Measurements from ENCODE around the gene NEU3. TPM values are rescaled to one million over a fixed set of nuclear protein-coding genes. Genes with fewer than 3 reads are reported as not detected.

NEU3 gene
- total and polyA plus RNA-seq, 2 of the 13 experiments (the other 11 are each of a cell fraction or from before 2014, with no cell fraction given), result 6.3 to 15.3 TPM

DNA sequence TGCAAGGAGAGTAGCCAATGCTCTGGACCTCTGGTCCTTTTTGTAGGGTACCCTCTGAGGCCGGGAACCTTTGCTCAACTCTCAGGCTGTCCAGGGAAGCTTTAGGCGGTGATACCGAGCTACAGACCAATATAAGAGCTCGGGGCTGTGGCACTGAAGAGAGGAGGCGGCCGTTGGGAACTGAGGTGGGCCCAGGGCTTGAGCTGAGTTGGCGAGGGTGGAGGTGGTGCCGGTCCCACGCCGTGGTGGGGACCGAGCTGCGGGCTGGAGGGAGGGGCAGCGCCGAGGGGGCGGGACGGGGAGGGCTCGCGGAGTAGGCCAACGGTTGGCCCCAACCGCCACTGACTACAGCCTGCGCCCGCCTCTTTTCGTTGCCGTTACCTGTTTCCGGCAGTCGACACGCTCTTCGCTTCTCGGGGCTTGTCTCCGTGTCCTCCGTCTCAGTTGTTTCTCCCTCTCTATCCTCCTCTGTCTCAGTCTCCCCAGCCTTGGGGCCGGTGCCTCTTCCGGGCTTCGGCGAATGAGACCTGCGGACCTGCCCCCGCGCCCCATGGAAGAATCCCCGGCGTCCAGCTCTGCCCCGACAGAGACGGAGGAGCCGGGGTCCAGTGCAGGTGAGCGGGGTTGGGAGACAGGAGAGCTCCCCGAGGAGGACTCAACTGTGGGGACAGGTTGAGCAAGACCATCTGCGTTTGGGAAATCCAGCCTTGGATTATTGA, at the start of gene NEU3 (continued):
- TF ChIP-seq ZNF574 (CRISPR knock-in tag; IDR thresholded peaks at IDR 0.05) (peak; percentile 57; the same call in 1 of the 2 replicates), KDM5A (IDR thresholded peaks at IDR 0.05; ENCODE audit: borderline replicate concordance, low read length) (peak; percentile 48; the same call in 1 of the 2 replicates), ZNF816 (CRISPR knock-in tag; IDR thresholded peaks at IDR 0.05; ENCODE audit: borderline replicate concordance) (0 out of 2 replicates have a peak, but pooled peaks have one; percentile 49), HIVEP1 (CRISPR knock-in tag; IDR thresholded peaks at IDR 0.05) (0 out of 2 replicates have a peak, but pooled peaks have one; percentile 25), SMAD1 (CRISPR knock-in tag; IDR thresholded peaks at IDR 0.05; ENCODE audit: borderline replicate concordance, low read depth) (no peak; the same call in 1 of the 2 replicates), AHR (CRISPR knock-in tag; IDR thresholded peaks at IDR 0.05) (0 out of 2 replicates have a peak, but pooled peaks have one; percentile 5), ZNF672 (CRISPR knock-in tag; IDR thresholded peaks at IDR 0.05) (no peak), DZIP1 (CRISPR knock-in tag; IDR thresholded peaks at IDR 0.05) (no peak), ZFX (CRISPR knock-in tag; IDR thresholded peaks at IDR 0.05; ENCODE audit: low read depth) (peak; percentile 74), ZNF891 (CRISPR knock-in tag; IDR thresholded peaks at IDR 0.05) (0 out of 2 replicates have a peak, but pooled peaks have one; percentile 48), KMT2A (CRISPR knock-in tag; IDR thresholded peaks at IDR 0.05) (peak; percentile 73), KLF16 (CRISPR knock-in tag; IDR thresholded peaks at IDR 0.05) (peak in 1 of 2 experiments; percentile 51; a peak in 2 of 4 replicates), MEIS2 (CRISPR knock-in tag; IDR thresholded peaks at IDR 0.05) (0 out of 2 replicates have a peak, but pooled peaks have one; percentile 76), ZNF431 (CRISPR knock-in tag; IDR thresholded peaks at IDR 0.05; ENCODE audit: borderline replicate concordance, low read depth) (peak; percentile 40; the same call in 1 of the 2 replicates), ZBTB49 (CRISPR knock-in tag; IDR thresholded peaks at IDR 0.05; ENCODE audit: borderline replicate concordance) (no peak)
- TF ChIP-seq, protein P1, sequence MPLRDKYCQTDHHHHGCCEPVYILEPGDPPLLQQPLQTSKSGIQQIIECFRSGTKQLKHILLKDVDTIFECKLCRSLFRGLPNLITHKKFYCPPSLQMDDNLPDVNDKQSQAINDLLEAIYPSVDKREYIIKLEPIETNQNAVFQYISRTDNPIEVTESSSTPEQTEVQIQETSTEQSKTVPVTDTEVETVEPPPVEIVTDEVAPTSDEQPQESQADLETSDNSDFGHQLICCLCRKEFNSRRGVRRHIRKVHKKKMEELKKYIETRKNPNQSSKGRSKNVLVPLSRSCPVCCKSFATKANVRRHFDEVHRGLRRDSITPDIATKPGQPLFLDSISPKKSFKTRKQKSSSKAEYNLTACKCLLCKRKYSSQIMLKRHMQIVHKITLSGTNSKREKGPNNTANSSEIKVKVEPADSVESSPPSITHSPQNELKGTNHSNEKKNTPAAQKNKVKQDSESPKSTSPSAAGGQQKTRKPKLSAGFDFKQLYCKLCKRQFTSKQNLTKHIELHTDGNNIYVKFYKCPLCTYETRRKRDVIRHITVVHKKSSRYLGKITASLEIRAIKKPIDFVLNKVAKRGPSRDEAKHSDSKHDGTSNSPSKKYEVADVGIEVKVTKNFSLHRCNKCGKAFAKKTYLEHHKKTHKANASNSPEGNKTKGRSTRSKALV (CRISPR knock-in tag; IDR thresholded peaks at IDR 0.05), result no peak
